Neural cell (in vitro differentiated cells): ENCODE measurements around the gene IFNA16. TPM values are rescaled to one million over a fixed set of nuclear protein-coding genes. Genes with fewer than 3 reads are reported as not detected.
A peak's percentile ranks its signal among the peaks of the same experiment; 100 is the strongest.
"Not testable (repeated sequence)": the region's sequence is repeated elsewhere in the genome, so short reads cannot be mapped to it uniquely, and the experiment has no call there.

Experiments
- H2AFZ ChIP-seq: fragments of 200-600, 300-800 bp; sonication (generic), shearing (Covaris generic); 2 replicates; pipeline ENCODE4 v1.6.0; 2014; ENCODE audit warnings: low read depth, mild to moderate bottlenecking, antibody characterized with exemption, low read length, moderate library complexity
- H3F3A ChIP-seq: fragments of 200-600 bp; shearing (Covaris generic); 2 replicates; pipeline ENCODE4 v1.6.1; 2016; ENCODE audit warnings: mild to moderate bottlenecking, moderate library complexity, mixed read lengths, antibody characterized with exemption, low read length; ENCODE audit not compliant: insufficient read depth, poor library complexity, severe bottlenecking
- H3K27ac ChIP-seq: fragments of 200-600, 300-800 bp; sonication (generic), shearing (Covaris generic); 2 replicates; pipeline ENCODE4 v1.5.1; 2014; ENCODE audit warnings: mild to moderate bottlenecking, low read length, moderate library complexity
- H3K27me3 ChIP-seq: fragments of 300-800, 200-600 bp; sonication (generic), shearing (Covaris generic); 2 replicates; pipeline ENCODE4 v1.6.0; 2014; ENCODE audit warnings: mild to moderate bottlenecking, low read depth, low read length, moderate library complexity; ENCODE audit not compliant: insufficient read depth
- H3K36me3 ChIP-seq: fragments of 300-800, 200-600 bp; sonication (generic), shearing (Covaris generic); 2 replicates; pipeline ENCODE4 v1.5.1; 2014; ENCODE audit warnings: mild to moderate bottlenecking, antibody characterized with exemption, low read length, moderate library complexity; ENCODE audit not compliant: insufficient read depth
- H3K4me2 ChIP-seq: fragments of 300-800, 200-600 bp; sonication (generic), shearing (Covaris generic); 2 replicates; pipeline ENCODE4 v1.6.0; 2014; ENCODE audit warnings: mild to moderate bottlenecking, low read length
- H3K4me3 ChIP-seq: fragments of 300-800, 200-600 bp; sonication (generic), shearing (Covaris generic); 2 replicates; pipeline ENCODE4 v1.5.1; 2014; ENCODE audit warnings: mild to moderate bottlenecking, low read length, moderate library complexity
- H3K79me2 ChIP-seq: fragments of 200-600 bp; shearing (Covaris generic); replicated peaks from 2 replicates; pipeline ENCODE4 v1.6.0; 2014; ENCODE audit warnings: mild to moderate bottlenecking, low read length, moderate library complexity; ENCODE audit not compliant: insufficient read depth
- H3K9ac ChIP-seq: fragments of 300-800, 200-600 bp; sonication (generic), shearing (Covaris generic); 2 replicates; pipeline ENCODE4 v1.6.1; 2016; ENCODE audit warnings: mild to moderate bottlenecking, low read length, mixed read lengths
- H3K9me2 ChIP-seq: fragments of 200-600 bp; shearing (Covaris generic); 2 replicates; pipeline ENCODE4 v1.6.1; 2016; ENCODE audit warnings: mild to moderate bottlenecking, low read length, mixed read lengths; ENCODE audit not compliant: insufficient read depth
- H3K9me3 ChIP-seq: fragments of 200-600, 300-800 bp; sonication (generic), shearing (Covaris generic); 2 replicates; pipeline ENCODE4 v1.6.1; 2016; ENCODE audit warnings: mild to moderate bottlenecking, mixed run types, low read length, moderate library complexity, mixed read lengths
- H4K20me1 ChIP-seq: fragments of 200-600 bp; shearing (Covaris generic); 2 replicates; pipeline ENCODE4 v1.6.1; 2016; ENCODE audit warnings: mild to moderate bottlenecking, mixed run types; ENCODE audit not compliant: insufficient read depth
- RAD21 ChIP-seq: fragments of 450-650 bp; conservative IDR thresholded peaks from 2 replicates; pipeline ENCODE4 v1.6.1; 2014; ENCODE audit warnings: antibody characterized with exemption, mild to moderate bottlenecking, moderate library complexity
- SMC3 ChIP-seq: fragments of 450-650 bp; conservative IDR thresholded peaks from 2 replicates; pipeline ENCODE4 v1.6.1; 2014; ENCODE audit warnings: antibody characterized with exemption, mild to moderate bottlenecking, moderate library complexity; ENCODE audit not compliant: poor library complexity
- polyA plus RNA-seq: library from polyadenylated mRNA; depleted of rRNA; stranded (reverse); fragments of >200 nt; gene quantifications from 2 replicates; pipeline ENCODE4 v1.2.3, GENCODE V29; 2014
- TF ChIP-seq, protein P1 (sequence below): fragments of 450-650 bp; IDR thresholded peaks from 2 replicates; pipeline ENCODE4 v1.5.1; 2014; ENCODE audit warnings: antibody characterized with exemption, mild to moderate bottlenecking, moderate library complexity; ENCODE audit not compliant: poor library complexity, severe bottlenecking

The IFNA16 gene
- polyA plus RNA-seq, 1 donor from 2014 or later: not detected

DNA sequence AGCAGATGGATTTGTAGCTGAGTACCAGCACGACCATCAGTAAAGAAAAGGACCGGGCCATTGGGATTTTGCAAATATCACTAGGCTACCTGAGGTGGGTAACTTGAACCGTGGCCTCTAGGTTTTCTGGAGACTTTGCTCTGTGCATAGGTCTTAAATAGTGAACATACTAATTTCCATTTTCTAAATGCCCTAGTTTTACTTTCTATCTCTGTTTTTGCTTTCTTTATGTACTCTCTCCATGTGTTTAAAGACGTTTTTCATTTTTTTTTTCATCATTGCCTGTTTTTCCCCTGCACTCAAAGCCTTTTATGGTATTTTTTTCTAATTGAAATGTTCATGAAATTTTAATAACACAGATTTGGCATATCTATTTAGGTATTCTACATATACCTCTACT is 15.0 kb downstream of the IFNA16 start, which contains the start of gene IFNA7:
IFNA7 (minus strand) TSS at position 101 of the 400 bp plus-strand sequence; CDS start at position 61, 40 bp downstream.
- H3K36me3 ChIP-seq, H3K9me3 ChIP-seq, H3F3A ChIP-seq, H3K27me3 ChIP-seq, H3K27ac ChIP-seq, H3K79me2 ChIP-seq, H4K20me1 ChIP-seq, H3K4me2 ChIP-seq, H2AFZ ChIP-seq, H3K9me2 ChIP-seq, H3K4me3 ChIP-seq, H3K9ac ChIP-seq: not testable (repeated sequence)

DNA sequence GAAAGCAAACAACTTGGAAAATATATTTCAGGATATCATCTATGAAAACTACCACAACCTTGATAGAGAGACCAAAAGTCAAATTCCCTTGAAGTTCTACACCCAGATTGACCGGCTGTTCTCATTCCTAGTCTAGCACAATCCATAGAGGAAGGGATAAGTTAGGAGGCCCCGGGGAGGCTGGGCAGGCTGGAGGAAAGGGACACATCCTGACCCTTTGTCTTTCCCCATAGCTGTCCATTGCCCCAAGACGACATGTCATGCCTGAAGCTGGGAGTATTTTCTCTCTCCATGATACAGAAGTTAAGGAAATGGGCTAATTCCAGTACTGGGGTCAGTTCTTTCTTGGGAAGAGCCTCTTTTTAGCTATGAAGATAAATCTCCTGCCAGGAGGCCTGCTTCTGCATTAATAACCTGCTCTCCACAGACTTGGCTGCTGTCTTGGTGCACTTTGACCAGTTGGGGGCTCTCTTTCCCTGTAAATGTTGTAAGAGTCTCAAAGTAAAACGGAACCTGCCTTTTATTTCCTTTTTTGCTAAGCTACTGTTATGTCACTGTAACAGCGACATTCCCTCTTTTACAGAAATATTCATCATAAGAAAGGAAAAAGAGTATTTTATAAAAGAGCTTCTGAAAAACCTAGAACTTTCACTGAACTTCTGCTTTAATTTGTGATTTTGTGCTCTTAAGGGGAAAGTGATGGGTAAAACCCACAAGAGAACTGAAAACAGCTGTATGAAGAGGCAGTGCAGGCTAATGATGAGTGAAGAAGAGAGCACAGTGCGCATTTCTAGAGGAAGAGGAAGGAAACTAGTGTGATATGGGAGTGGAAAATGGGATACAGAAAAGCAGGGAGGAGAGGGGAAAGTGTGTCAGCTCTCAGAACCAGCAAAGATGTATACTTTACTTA is 22.0 kb downstream of the IFNA16 start:
- H3F3A ChIP-seq, H3K4me2 ChIP-seq, H3K4me3 ChIP-seq, H2AFZ ChIP-seq, H3K27me3 ChIP-seq, H3K9me2 ChIP-seq, H3K79me2 ChIP-seq, H4K20me1 ChIP-seq, H3K9ac ChIP-seq, H3K27ac ChIP-seq, H3K9me3 ChIP-seq, H3K36me3 ChIP-seq: not testable (repeated sequence)
- TF ChIP-seq RAD21: peak; percentile 57
- peak; percentile 53 for TF ChIP-seq SMC3
- TF ChIP-seq, protein P1, sequence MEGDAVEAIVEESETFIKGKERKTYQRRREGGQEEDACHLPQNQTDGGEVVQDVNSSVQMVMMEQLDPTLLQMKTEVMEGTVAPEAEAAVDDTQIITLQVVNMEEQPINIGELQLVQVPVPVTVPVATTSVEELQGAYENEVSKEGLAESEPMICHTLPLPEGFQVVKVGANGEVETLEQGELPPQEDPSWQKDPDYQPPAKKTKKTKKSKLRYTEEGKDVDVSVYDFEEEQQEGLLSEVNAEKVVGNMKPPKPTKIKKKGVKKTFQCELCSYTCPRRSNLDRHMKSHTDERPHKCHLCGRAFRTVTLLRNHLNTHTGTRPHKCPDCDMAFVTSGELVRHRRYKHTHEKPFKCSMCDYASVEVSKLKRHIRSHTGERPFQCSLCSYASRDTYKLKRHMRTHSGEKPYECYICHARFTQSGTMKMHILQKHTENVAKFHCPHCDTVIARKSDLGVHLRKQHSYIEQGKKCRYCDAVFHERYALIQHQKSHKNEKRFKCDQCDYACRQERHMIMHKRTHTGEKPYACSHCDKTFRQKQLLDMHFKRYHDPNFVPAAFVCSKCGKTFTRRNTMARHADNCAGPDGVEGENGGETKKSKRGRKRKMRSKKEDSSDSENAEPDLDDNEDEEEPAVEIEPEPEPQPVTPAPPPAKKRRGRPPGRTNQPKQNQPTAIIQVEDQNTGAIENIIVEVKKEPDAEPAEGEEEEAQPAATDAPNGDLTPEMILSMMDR: peak; percentile 64

DNA sequence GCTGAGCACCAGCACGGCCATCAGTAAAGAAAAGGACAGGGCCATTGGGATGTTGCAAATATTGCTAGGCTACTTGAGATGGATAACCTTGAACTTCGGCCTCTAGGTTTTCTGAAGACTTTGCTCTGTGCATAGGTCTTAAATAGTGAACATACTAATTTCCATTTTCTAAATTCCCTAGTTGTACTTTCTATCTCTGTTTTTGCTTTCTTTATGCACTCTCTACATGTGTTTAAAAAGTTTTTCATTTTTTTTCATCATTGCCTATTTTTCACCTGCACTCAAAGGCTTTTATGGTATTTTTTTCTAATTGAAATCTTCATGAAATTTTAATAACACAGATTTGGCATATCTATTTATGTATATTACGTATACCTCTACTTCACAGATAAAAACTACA is 29.6 kb downstream of the IFNA16 start, which contains the start of gene IFNA4:
IFNA4 (minus strand) TSS at position 101 of the 400 bp plus-strand sequence; CDS start at position 45, 56 bp downstream.
- H3K27ac ChIP-seq, H3K9me3 ChIP-seq, H3F3A ChIP-seq, H3K9ac ChIP-seq, H3K9me2 ChIP-seq, H3K4me2 ChIP-seq, H3K79me2 ChIP-seq, H3K4me3 ChIP-seq, H2AFZ ChIP-seq, H3K36me3 ChIP-seq, H4K20me1 ChIP-seq, H3K27me3 ChIP-seq: not testable (repeated sequence)

DNA sequence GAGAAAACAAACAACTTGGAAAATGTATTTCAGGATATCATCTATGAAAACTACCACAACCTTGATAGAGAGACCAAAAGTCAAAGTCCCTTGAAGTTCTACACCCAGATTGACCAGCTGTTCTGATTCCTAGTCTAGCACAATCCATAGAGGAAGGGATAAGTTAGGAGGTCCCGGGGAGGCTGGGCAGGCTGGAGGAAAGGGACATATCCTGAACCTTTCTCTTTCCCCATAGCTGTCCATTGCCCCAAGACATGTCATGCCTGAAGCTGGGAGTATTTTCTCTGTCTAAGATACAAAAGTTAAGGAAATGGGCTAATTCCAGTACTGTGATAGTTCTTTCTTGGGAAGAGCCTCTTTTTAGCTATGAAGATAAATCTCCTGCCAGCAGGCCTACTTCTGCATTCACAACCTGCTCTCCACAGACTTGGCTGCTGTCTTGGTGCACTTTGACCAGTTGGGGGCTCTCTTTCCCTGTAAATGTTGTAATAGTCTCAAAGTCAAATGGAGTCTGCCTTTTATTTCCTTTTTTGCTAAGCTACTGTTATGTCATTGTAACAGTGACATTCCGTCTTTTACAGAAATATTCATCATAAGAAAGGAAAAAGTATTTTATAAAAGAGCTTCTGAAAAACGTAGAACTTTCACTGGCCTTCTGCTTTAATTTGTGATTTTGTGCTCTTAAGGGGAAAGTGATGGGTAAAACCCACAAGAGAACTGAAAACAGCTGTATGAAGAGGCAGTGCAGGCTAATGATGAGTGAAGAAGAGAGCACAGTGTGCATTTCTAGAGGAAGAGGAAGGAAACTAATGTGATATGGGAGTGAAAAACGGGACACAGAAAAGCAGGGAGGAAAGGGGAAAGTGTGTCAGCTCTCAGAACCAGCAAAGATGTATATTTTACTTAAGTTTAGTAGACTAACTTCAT is 34.0 kb downstream of the IFNA16 start:
- not testable (repeated sequence) for H3K27ac ChIP-seq, H3K9me3 ChIP-seq

More for the DNA sequence above, 34.0 kb downstream of the IFNA16 start:
- H3F3A ChIP-seq, H2AFZ ChIP-seq, H3K36me3 ChIP-seq, H4K20me1 ChIP-seq, H3K27me3 ChIP-seq, H3K9me2 ChIP-seq, H3K4me2 ChIP-seq, H3K4me3 ChIP-seq, H3K79me2 ChIP-seq, H3K9ac ChIP-seq: not testable (repeated sequence)
- TF ChIP-seq, protein P1: peak; percentile 51
